Fibroblast of pulmonary artery (primary cell): Measurements from ENCODE around the gene EIF5A.

ENCODE experiments used
- DNase-seq: peaks from one replicate; pipeline ENCODE4 v3.0.0-alpha.2; 2010; ENCODE audit warnings: low read depth
- H3K4me3 ChIP-seq: replicated peaks from 2 replicates; pipeline ENCODE4 v1.5.1; 2011; ENCODE audit warnings: low read depth, mild to moderate bottlenecking, control low read depth, low read length, moderate library complexity
- CTCF ChIP-seq: IDR thresholded peaks from 2 replicates; pipeline ENCODE4 v1.5.1; 2011; ENCODE audit warnings: mild to moderate bottlenecking, control low read depth, low read length, inconsistent platforms; ENCODE audit errors: missing control alignments

EIF5A gene

DNA sequence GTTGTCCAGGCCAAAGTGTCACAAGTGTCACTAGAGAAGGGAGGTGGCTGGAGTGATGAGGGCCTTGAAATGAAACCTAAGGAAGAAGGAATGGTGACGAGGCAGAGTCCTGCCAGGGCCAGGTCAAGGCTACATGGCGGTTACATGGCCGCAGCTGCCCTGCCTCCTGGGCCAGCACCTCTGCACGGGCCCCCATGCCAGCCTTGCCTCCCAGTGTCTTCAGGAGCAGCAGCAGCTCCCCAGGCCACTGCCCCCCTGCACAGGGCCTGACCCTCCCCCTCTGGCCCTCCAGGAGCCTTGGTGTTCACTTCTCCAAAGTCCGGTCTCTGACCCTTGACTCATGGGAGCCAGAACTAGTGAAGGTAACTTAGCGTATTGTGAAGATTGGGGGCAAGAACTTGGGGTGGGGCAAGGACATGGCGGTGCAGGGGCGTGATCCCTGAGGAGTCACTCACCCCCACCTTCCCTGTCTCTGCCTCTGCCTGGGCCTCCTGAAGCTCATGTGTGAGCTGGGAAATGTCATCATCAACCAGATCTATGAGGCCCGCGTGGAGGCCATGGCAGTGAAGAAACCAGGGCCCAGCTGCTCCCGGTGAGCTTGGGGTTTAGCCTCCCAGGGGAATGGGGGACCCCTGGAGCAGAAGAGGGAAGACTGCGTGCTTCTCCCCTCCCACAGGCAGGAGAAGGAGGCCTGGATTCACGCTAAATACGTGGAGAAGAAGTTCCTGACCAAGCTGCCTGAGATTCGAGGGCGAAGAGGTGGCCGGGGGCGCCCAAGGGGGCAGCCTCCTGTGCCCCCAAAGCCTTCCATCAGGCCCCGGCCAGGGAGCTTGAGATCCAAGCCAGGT, 40.4 kb downstream of the EIF5A start:
- no peak overlapping the region for H3K4me3 ChIP-seq
- no peak for TF ChIP-seq CTCF
- DNase-seq: no peak

DNA sequence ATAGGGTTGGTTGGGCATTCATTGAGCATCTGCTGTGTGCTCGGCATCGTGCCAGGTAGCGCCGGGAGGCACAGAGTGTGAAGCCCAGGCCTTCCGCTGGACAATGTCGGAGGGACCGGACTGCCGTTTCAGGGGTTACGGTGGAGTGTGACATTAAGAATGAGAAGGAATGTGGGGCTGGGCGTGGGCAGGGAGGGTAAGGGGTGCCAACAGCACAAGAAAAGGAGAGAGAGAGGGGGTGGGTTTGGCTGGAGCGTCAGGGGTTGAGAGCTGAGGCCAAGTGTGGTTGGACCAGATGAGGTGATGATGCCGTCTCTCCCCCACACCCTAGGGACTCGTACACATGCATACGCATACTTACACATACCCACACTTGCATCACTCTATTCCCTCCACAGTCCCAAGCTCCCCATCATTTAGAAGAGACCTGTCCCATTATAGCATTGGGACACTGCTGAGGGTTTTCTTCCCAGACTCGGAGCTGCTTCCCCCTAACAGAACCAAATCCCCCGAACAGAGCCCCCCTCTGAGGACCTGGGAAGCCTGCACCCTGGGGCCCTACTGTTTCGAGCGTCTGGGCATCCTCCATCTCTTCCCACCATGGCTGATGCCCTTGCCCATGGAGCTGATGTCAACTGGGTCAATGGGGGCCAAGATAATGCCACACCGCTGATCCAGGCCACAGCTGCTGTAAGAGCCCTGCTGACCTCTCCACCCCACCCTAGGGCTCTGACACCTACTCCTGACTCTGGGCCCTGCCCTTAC, 41.2 kb downstream of the EIF5A start:
- no peak overlapping the region for H3K4me3 ChIP-seq
- no peak for TF ChIP-seq CTCF
- no peak for DNase-seq

GRCh38 chr17:7351665-7352502, 44.5 kb downstream of the EIF5A start, which contains the start of gene KCTD11:
KCTD11 (plus strand) TSS chr17:7352162.
- peak within 1 kb of the TSS; percentile 77 for H3K4me3 ChIP-seq
- TF ChIP-seq CTCF: no peak
- peak; percentile 88 for DNase-seq

DNA sequence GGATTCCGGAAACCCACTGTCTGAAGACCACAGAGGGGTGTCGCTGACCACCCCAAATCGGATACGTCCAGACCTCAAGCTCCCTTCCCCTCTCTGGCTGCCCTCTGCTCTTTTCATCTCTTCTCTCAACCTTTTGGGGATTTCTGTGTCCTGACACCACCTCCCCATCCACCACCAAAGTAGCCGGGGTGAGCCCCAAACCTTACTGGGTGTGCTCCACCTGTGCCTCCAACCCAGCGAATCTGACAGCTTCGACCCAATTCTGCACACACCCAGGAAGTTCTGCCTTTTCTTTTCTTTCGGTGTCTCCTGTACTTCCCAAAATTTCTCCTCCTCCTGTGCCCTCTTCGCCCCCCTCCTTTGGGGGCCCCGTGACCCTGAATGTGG, 45.1 kb downstream of the EIF5A start:
- DNase-seq: no peak
- TF ChIP-seq CTCF: peak; percentile 57
- peak overlapping the region; percentile 77 for H3K4me3 ChIP-seq

DNA sequence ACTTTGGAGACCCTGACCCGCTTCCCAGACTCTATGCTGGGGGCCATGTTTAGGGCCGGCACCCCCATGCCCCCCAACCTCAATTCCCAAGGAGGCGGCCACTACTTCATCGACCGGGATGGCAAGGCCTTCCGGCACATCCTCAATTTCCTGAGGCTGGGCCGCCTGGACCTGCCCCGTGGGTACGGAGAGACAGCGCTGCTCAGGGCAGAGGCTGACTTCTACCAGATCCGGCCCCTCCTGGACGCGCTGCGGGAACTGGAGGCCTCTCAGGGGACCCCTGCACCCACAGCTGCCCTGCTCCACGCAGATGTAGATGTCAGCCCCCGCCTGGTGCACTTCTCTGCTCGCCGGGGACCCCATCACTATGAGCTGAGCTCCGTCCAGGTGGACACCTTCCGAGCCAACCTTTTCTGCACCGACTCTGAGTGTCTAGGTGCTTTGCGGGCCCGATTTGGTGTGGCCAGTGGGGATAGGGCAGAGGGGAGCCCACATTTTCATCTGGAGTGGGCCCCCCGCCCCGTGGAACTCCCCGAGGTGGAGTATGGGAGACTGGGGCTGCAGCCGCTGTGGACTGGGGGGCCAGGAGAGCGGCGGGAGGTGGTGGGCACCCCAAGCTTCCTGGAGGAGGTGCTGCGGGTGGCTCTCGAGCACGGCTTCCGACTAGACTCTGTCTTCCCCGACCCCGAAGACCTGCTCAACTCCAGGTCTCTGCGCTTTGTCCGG, 45.6 kb downstream of the EIF5A start:
- DNase-seq: no peak
- TF ChIP-seq CTCF: no peak
- peak overlapping the region; percentile 77 for H3K4me3 ChIP-seq

DNA sequence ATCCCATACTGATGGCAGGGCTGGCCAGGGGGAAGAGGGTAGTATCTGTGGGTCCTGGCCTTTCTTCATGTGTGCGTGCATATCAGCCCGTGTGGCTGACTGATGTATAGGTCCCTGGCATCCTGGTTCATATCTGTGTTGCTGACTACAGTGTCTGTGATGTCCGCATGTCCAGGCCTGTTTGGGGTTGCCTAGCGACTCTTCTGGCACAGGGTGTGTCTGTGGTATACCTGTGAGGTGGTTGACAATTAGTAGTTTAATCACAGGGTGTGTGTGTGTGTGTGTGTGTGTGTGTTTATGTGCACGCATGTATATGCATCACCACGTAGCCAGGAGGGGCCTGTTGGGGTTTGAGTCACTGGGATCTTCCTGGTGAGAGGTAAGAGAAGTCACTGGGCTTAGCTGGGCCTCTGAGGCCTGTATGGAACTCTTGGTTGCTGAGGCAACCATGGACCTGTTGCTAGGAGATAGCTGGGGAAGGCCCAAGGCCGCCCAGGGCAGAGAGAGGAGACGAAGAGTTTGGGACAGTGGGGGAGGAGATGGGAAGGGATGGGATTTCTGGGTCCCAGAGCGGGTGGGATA, 46.9 kb downstream of the EIF5A start:
- no peak overlapping the region for H3K4me3 ChIP-seq

More for the DNA sequence above, 46.9 kb downstream of the EIF5A start:
- DNase-seq: no peak
- TF ChIP-seq CTCF: no peak
